GM21576 (cell line): Measurements from ENCODE around the gene KRT79.

Experiments used
- ATAC-seq: cut with Tn5 transposase; IDR thresholded peaks from one replicate; pipeline ENCODE4 v1.9.1; 2021; ENCODE audit warnings: mild to moderate bottlenecking, moderate library complexity; ENCODE audit not compliant: unreplicated experiment

The KRT79 gene

GRCh38 chr12:52820521-52820920, 13.6 kb downstream of the KRT79 start:
- no peak for ATAC-seq

- no peak for ATAC-seq
These were observed 14.2 kb downstream of the KRT79 start for GRCh38 chr12:52819731-52820510.

GRCh38 chr12:52818887-52819420, 15.2 kb downstream of the KRT79 start:
- no peak for ATAC-seq

GRCh38 chr12:52818388-52818787, 15.7 kb downstream of the KRT79 start:
- no peak for ATAC-seq

DNA sequence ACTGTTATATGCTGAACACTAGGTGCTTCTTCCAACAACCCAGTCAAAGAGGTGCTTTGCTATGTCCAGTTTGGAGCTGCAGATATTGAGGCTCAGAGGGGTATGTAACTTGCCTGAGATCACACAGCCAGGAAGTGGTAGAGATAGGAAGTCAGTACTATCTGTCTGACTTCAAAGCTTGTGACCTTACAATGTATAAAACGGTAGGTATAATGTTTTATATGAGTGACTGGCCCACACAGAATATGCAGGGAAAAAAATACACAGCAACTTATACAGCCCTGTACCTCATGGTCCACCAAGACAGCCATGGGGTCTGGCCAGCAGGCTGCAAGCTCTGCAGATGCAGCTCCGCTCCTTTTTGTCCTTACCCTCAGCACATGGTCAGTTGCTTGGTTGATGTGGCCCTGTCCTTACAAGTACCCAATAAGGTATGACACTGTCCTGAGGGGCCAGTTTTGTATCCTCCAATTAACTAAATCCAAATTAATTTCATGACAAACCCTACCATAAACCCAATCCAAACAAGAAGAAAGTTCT, 16.3 kb downstream of the KRT79 start:
- no peak for ATAC-seq

- no peak for ATAC-seq
These were observed 17.0 kb downstream of the KRT79 start for GRCh38 chr12:52817003-52817698.

- ATAC-seq: no peak
These were observed 18.2 kb downstream of the KRT79 start for GRCh38 chr12:52815676-52816588.

DNA sequence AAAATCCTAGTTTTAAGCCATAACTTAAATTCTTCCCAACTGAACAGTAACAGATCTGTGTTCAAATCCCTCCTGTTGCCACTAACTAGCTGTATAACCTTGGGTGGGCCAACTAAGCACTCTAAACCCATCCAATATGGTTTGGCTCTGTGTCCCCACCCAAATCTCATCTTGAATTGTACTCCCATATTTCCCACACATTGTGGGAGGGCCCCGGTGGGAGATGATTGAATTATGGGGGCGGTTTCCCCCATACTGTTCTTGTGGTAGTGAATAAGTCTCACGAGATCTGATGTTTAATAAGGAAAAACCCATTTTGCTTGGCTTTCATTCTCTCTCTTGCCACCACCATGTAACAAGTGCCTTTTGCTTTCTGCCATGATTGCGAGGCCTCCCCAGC, 18.9 kb downstream of the KRT79 start:
- ATAC-seq: no peak

GRCh38 chr12:52814710-52815155, 19.4 kb downstream of the KRT79 start:
- no peak for ATAC-seq

- ATAC-seq: no peak
These were observed 20.0 kb downstream of the KRT79 start, which contains the start of gene KRT4 for GRCh38 chr12:52813885-52814709. KRT4 (minus strand) TSS chr12:52814116; CDS start chr12:52814058, 58 bp downstream.

GRCh38 chr12:52813203-52813819, 20.8 kb downstream of the KRT79 start:
- no peak for ATAC-seq

DNA sequence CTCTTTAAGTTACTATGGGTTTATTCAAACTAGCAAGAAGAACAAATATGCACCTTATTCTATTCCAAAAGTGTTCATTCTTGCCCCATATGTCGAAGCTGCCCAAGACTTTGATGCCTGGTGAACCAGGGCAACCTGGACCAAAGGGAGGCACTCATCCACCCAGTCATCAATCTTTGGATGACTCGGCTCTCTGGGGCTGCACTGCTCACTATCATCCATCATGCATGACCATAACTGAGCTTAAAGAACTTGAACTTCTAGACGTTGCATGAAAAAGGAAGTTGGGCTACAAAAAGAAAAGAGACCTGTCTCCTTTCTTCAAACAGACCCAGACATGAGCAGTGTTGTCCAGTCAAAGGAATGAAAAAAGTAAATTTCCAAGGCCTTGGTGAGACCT, 21.4 kb downstream of the KRT79 start:
- ATAC-seq: no peak

DNA sequence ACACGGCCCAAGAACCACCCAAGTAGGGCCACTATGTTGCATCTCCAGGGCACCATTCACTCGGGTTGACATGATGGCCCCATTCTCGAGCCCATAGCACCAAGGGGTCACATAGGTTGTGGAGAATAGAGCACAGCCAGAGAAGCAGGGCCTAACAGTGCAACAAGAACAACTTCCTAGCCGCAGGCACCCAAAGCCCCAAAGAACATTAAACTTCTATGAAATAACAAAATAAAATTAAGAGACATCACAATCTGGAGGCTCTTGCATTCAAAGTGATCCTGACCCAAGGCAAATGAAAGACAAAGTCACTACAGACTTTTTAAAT, 22.1 kb downstream of the KRT79 start:
- ATAC-seq: no peak

GRCh38 chr12:52811191-52812072, 22.7 kb downstream of the KRT79 start:
- ATAC-seq: no peak

DNA sequence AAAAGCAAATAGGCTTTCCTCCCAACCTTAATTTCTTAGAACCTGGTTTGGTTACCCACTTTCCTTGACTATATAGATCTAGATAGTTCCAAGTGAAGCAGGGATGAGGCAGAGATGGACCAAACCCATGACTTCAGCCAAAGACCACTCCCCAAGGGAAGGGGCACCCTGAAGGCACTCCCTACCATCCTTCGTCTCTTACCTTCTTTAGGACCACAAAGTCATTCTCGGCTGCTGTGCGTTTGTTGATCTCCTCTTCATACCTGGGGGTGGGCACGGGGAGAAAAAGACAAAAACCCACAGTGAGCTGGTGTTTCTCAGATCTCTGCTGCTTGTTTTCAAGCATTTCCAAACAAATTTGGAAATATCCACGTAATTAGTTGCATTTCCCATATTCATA, 23.6 kb downstream of the KRT79 start:
- no peak for ATAC-seq

DNA sequence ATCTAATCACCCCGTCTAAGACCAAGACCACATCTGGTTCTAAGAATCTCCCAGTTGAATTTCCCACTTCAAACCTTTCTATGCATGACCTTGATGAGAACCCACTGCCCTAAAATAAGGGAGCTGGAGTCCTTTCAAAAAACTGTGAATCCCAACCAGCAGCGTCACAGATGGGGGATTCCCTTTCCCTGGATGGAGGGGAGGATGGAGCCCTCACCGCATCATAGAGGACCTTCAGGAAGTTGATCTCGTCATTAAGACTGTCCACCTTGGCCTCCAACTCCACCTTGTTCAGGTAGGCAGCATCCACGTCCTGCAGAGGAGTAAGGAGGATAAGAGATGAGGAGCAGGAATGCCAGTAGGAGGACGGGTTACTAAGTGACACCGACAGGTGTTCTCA, 24.9 kb downstream of the KRT79 start:
- no peak for ATAC-seq

DNA sequence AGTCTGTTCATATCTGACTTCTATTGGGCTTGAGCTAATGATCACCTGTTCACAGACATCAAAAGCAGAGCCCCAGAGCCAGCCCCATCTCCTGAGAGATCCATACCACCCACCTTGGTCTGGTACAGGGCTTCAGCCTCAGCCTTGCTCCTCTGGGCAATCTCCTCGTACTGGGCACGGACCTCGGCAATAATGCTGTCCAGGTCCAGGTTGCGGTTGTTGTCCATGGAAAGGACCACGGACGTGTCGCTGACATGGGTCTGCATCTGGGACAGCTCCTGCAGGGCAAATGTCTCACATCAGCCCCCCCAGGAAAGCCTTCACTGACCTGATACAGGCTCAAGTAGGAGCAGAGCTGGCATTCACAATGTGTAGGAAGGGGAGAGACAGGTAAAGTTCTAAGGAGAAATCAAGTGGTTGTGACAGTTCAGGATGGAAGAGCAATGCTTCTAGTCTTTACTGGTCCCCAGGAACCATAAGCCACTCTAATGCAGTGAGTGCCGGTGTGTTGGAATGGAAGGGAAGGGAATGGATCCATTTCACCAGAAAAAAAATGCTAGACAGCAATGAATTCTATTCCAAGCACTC, 25.4 kb downstream of the KRT79 start:
- no peak for ATAC-seq
